KMS-11 (cell line): Measurements from ENCODE around the gene UMAD1.

Experiments used
- H2AFZ ChIP-seq: fragments of 200-600 bp; sonication (generic); 2 replicates; pipeline ENCODE4 v1.6.1; 2016; ENCODE audit warnings: antibody characterized with exemption, mixed run types, low read depth
- H3K27ac ChIP-seq: fragments of 200-600 bp; sonication (generic); 2 replicates; pipeline ENCODE4 v1.6.1; 2016; ENCODE audit warnings: mild to moderate bottlenecking, mixed run types
- H3K27me3 ChIP-seq: fragments of 200-600 bp; sonication (generic); 2 replicates; pipeline ENCODE4 v1.6.1; 2017; ENCODE audit warnings: mild to moderate bottlenecking, low read depth, mixed run types, moderate library complexity; ENCODE audit not compliant: insufficient read depth
- H3K36me3 ChIP-seq: fragments of 200-600 bp; sonication (generic); 2 replicates; pipeline ENCODE4 v1.6.1; 2017; ENCODE audit warnings: mild to moderate bottlenecking, mixed run types; ENCODE audit not compliant: insufficient read depth
- H3K4me1 ChIP-seq: fragments of 200-600 bp; sonication (generic); 2 replicates; pipeline ENCODE4 v1.6.1; 2016; ENCODE audit warnings: mild to moderate bottlenecking, low read depth, mixed run types; ENCODE audit not compliant: poor library complexity, severe bottlenecking
- H3K4me2 ChIP-seq: fragments of 200-600 bp; sonication (generic); 2 replicates; pipeline ENCODE4 v1.7.0; 2016; ENCODE audit warnings: mild to moderate bottlenecking, mixed run types
- H3K4me3 ChIP-seq: fragments of 200-600 bp; sonication (generic); IDR thresholded peaks from 2 replicates; pipeline ENCODE4 v1.6.1; 2017; ENCODE audit warnings: low read depth, low read length, mixed read lengths; ENCODE audit not compliant: insufficient read depth
- H3K79me2 ChIP-seq: fragments of 200-600 bp; sonication (generic); 2 replicates; pipeline ENCODE4 v1.6.1; 2016; ENCODE audit warnings: low read depth, mixed run types; ENCODE audit not compliant: insufficient read depth
- H3K9ac ChIP-seq: fragments of 200-600 bp; sonication (generic); 2 replicates; pipeline ENCODE4 v1.6.1; 2016; ENCODE audit warnings: mild to moderate bottlenecking, mixed run types
- H4K20me1 ChIP-seq: fragments of 200-600 bp; sonication (generic); 2 replicates; pipeline ENCODE4 v1.6.1; 2016; ENCODE audit warnings: mild to moderate bottlenecking, mixed run types; ENCODE audit not compliant: insufficient read depth
- CTCF ChIP-seq: fragments of 200-600 bp; sonication (generic); conservative IDR thresholded peaks from 2 replicates; pipeline ENCODE4 v1.6.1; 2017; ENCODE audit warnings: low read depth, mild to moderate bottlenecking, antibody characterized with exemption, low read length, moderate library complexity, mixed read lengths

UMAD1 gene

GRCh38 chr7:7897509-7897908 is 257.0 kb downstream of the UMAD1 start:
- Histone ChIP-seq H3K4me2 (no peak overlapping the region), H4K20me1 (no peaks in the 10 kb centered on the region), H3K79me2 (no peaks in the 10 kb centered on the region), H3K36me3 (no peaks in the 10 kb centered on the region), H3K4me1 (peaks cover 3% of the 10 kb centered on the region), H3K9ac (no peak overlapping the region), H3K27ac (no peak overlapping the region), H2AFZ (no peak overlapping the region), H3K27me3 (no peaks in the 10 kb centered on the region), H3K4me3 (no peak overlapping the region)
- TF ChIP-seq CTCF: no peak

- TF ChIP-seq CTCF: no peak
- Histone ChIP-seq H3K4me2 (no peak overlapping the region), H3K79me2 (no peaks in the 10 kb centered on the region), H3K4me1 (peaks cover 3% of the 10 kb centered on the region), H3K4me3 (no peak overlapping the region), H3K27me3 (no peaks in the 10 kb centered on the region), H3K36me3 (no peaks in the 10 kb centered on the region), H3K27ac (no peak overlapping the region), H3K9ac (no peak overlapping the region), H2AFZ (no peak overlapping the region), H4K20me1 (no peaks in the 10 kb centered on the region)
Observed at GRCh38 chr7:7897949-7898515, 257.5 kb downstream of the UMAD1 start.

- Histone ChIP-seq H3K79me2 (no peaks in the 10 kb centered on the region), H4K20me1 (no peaks in the 10 kb centered on the region), H2AFZ (no peak overlapping the region), H3K27ac (no peak overlapping the region), H3K4me3 (no peak overlapping the region), H3K4me2 (no peak overlapping the region), H3K4me1 (peaks cover 3% of the 10 kb centered on the region), H3K27me3 (no peaks in the 10 kb centered on the region), H3K36me3 (no peaks in the 10 kb centered on the region), H3K9ac (no peak overlapping the region)
- TF ChIP-seq CTCF: no peak
Observed at GRCh38 chr7:7902845-7903244, 262.3 kb downstream of the UMAD1 start.

GRCh38 chr7:7907306-7907705 is 266.8 kb downstream of the UMAD1 start:
- Histone ChIP-seq H4K20me1 (no peaks in the 10 kb centered on the region), H3K79me2 (no peaks in the 10 kb centered on the region), H2AFZ (no peak overlapping the region), H3K4me1 (peaks cover 24% of the 10 kb centered on the region), H3K4me2 (no peak overlapping the region), H3K27ac (no peak overlapping the region), H3K27me3 (no peaks in the 10 kb centered on the region), H3K36me3 (no peaks in the 10 kb centered on the region), H3K4me3 (no peak overlapping the region), H3K9ac (no peak overlapping the region)
- TF ChIP-seq CTCF: no peak
